Fibroblast of peridontal ligament (primary cell): ENCODE data around the gene BDH1.
"Not testable (repeated sequence)": the region's sequence is repeated elsewhere in the genome, so short reads cannot be mapped to it uniquely, and the experiment has no call there.

Experiments used
- DNase-seq: peaks from one replicate; pipeline ENCODE4 v3.0.0-alpha.2; 2010; ENCODE audit errors: extremely low read depth

BDH1 gene

DNA sequence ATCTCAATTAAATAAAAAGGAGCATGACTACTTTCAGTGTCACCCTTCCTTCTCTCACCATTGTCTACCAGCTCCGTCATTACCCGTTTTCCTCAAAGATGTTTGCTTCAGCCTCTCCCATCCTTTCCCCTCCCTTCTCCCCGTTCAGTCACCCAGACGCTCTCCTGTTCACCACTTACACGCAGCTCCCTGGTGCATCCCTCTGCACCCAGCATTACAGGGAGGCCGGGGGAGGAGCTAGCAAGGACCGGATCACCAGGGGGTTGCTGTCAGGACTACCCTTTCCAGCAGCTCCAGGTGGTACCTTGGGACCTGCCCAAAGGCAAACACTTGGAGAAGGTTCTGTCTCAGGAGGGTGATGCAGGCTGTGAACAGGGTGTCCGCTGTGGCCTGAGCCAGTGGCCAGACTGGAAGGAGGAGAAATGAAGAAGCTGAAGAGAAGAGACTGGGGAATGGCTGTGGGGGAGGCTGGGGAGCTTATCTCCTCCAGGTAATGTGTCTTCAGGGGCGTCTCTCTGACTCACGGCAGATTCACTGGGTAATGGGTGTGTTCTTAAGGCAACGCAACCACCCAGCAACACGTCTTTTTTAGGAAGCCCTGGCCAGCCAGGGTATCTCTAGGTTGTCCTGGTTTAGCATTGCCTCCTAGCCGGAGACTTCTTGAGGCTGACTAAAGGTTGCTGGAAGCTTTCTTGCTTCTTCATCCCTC lies 21.8 kb upstream of the BDH1 start:
- DNase-seq: no peak

DNA sequence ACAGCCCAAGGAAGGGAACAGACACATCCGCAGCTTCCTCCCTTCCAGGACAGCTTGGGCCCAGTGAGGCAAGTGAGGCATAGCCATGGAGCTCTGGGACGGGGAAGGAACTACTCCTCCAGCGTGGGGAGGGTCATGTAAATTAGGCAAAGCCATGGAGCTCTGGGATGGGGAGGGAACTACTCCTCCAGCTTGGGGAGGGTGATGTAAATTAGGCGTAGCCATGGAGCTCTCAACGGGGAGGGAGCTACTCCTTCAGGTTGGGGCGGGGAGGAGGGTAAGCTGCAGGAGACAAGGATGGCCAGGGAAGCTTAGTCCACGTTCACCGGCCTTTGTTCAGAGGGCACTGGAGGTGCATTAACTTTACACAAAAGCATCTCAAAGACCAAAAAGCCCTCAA lies 21.1 kb upstream of the BDH1 start:
- no peak for DNase-seq

DNA sequence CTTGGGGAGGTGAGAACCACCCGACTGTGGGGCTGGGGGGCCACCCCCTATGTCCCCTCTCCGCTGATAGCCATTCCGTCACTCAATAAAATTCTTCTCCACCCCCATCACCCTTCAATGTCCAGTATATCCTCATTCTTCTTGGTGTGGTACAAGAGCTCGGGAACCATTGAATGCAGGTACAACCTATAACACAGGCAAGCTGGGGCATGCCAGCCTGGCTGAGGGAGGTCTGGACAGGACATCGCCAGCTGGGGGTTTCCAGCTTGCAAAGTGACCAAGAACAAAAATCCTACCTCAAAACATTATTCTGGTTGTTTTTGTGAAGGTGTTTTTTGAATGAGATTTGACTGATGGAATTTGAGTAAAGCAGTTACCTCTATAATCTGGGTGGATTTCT lies 19.6 kb upstream of the BDH1 start:
- no peak for DNase-seq

GRCh38 chr3:197574396-197574991 lies 18.7 kb upstream of the BDH1 start:
- DNase-seq: not testable (repeated sequence)

DNA sequence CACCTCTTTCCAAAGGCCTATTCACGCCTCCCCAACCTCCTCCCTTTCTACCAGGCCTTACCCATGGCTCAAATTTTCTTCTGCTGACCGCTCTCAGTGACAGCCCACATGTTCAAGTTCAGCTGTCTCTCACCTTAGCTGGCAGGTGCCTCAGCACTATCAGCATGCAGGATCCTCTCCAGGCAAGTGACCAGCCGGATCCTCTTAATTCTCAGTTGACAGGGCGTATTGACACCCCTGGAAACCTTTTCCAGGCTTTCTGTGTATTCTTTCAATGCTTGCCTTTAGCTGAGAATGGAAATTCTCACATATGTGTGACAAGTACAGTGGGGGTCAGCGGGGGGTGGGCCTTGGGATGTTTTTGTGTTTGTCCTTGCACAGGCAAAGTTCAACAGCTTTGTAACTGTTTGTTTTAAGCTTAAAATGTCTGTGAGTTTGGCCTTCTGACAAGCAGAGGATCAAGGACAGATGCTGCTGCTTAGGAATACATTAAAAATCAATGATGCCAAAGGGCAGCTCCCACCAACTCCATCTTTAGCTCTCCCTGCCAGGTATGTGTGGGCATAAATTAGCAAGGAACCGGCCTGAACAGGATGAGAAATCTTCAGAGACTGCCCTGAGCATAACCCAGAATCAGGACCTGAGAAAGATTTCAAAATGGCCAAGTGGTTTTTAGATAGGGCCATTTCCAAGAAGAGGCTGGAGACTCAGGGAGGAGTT lies 17.4 kb upstream of the BDH1 start:
- no peak for DNase-seq

- not testable (repeated sequence) for DNase-seq
Measured at GRCh38 chr3:197571880-197572172, 16.1 kb upstream of the BDH1 start.

DNA sequence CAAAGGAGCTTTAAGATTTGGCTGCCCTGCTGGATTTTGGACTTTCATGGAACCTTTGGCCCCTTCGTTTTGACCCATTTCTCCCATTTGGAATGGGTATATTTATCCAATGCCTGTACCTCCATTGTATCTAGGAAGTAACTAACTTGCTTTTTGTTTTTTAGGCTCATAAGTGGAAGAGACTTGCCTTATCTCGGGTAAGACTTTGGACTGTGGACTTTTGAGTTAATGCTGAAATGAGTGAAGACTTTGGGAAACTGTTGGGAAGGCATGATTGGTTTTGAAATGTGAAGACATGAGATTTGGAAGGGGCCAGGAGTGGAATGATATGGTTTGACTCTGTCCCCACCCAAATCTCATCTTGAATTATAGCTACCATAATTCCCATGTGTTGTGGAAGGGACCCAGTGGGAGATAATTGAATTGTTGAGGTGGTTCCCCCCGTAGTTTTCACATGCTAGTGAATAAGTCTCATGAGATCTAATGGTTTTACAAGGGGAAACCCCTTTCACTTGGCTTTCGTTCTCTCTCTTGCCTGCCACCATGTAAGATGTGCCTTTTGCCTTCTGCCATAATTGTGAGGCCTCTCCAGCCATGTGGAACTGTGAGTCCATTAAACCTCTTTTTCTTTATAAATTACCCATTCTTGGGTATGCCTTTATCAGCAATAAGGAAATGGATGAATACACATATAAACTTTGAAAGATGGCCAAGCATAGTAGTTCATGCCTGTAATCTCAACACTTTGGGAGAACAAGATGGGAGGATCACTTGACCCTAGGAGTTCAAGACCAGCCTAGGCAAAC lies 15.5 kb upstream of the BDH1 start:
- not testable (repeated sequence) for DNase-seq

DNA sequence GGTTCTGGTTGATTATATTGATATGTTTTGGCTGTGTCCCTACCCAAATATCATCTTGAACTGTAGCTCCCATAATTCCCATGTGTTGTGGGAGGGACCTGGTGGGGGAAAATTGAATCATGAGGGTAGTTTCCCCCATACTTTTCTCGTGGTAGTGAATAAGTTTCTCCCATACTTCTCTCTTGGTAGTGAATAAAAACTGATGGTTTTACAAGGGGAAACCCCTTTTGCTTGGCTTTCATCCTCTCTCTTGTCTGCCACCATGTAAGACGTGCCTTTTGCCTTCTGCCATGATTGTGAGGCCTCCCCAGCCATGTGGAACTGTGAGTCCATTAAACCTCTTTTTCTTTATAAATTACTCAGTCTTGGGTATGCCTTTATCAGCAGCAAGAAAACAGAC lies 13.7 kb upstream of the BDH1 start:
- DNase-seq: not testable (repeated sequence)

DNA sequence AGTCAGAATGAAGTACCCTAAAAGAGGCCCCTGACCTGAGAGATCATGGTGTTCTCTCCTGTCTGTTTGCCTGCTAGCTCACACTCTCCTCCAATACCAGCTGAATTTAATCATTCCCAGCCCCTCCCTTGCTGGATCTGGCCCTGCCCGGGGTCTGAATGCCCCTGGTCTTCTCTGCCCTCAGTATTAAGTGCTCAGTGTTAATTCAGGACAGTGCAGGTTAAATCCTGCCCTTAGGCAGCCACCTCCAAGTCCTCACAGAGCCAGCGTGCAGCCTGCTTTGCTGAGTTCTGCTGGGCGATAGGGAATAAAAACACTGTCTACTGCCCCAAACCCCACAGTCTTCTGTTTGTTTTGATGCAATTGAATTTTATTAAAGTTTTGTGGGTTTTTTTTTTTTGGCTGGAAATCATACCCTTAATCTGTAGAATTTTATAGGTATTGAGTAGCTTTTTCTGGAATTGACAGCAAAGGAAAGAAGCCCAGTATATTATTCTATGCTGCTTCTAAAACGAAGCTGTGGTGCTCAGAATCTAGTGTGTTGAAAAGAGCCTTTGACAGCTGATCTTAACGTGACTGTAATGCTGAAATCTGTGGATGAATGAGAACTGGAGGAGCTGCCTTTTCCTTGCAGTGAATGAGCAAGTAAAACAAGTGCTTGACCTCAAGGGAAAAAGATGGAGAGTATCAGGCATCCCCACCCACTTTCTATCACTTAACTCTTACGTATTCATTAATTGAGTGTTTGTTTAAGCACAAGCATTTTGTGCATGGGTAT lies 12.3 kb upstream of the BDH1 start:
- DNase-seq: no peak

GRCh38 chr3:197566155-197566554 lies 10.4 kb upstream of the BDH1 start:
- DNase-seq: not testable (repeated sequence)

- no peak for DNase-seq
Measured at GRCh38 chr3:197564097-197564843, 8.5 kb upstream of the BDH1 start.

DNA sequence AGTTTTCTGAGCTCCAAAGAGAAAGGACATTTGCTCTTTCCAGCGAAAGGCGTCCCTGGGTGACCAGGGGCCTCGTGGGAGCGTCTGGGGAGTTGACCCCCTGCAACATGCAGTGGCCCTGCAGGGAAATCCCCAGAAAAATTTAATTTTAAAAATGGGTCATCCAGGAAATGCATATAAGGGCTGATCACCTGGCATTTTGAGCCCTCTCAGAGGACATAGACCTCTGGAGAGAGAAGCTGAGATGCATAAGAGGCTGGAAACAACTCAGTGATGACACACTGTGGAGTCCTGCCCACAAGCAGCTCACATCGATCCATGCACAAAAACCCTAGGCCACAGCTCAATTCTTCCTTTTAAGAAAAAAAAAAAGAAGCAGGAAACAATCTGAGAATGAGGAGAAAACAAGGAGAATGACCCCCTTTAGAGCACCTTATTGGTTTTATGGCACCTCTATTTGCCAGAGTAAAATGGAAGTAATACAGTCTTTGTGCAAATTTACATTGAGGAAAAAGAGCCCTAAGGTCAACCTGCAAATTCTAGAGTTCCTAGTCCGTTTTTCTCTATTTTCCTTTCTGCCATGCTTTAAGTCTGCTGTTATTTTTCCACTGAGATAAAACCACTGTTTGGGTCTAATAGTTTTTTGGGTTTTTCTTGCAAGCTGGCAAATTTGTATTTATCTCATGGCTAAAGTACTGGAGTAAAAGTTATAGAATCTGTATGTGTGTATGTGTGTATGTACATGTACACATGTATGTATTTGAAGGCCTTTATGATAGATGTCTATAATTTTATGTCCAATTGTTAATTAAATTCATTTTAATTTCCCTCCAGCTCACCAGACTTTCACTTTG lies 6.9 kb upstream of the BDH1 start:
- no peak for DNase-seq

- DNase-seq: no peak
Measured at GRCh38 chr3:197561926-197562325, 6.2 kb upstream of the BDH1 start.

- no peak for DNase-seq
Measured at GRCh38 chr3:197559651-197560050, 3.9 kb upstream of the BDH1 start.

DNA sequence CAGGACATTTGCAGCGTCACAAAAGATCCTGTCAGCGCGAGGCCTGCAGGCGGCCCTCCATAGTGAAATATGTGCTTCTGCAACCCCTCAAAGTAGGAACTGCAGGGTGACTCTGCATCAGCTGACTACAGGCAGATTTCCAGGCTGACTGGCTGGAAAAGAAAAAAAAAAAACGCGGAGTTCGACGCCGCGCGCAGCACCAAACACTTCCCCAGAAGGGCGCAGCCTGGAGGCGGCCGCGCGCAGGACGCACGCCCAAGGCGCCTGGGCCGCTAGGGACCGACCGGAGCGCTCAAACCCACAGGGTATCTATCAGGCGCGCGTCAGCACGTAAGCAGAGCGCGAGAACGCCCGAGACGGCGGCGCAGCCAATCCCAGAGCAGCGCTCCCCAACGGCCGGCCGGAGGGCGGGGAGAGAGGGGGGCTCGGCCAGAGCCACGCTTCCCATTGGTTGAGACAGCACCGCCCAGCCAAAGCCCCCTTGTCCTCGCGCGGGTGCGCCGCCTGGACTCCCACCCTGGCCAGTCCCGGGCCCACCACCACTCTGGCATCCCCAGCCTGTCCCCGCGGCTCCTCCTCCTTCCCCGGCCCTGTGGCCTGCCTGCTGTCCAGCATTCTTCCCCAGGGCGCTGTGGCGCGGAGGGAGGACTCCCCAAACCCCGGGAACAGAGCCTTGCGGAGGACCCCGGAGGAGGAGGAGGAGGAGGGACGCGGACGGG lies 1.0 kb downstream of the BDH1 start:
- peak; percentile 94 for DNase-seq

- no peak for DNase-seq
Measured at GRCh38 chr3:197554196-197554561, 1.6 kb downstream of the BDH1 start.

DNA sequence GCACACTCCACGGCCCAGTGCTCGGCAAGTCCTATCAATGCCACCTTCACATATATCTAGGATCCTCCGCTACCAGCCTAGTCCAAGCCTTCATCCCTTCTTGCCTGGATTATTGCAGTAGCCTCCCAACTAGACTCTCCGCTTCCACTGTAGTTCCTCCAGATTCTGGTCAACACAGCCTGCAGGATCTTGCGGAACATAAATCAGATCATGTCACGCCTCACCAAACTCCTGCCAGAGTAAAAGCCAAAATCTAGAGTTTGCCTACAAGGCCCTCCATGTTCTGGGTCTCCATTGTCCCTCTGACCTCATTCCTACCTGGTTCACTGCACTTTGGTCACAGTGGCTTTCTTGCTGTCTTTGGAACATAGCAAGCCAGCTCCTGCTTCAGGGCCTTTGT lies 3.6 kb downstream of the BDH1 start:
- DNase-seq: no peak

- no peak for DNase-seq
Measured at GRCh38 chr3:197550489-197550888, 5.3 kb downstream of the BDH1 start.

DNA sequence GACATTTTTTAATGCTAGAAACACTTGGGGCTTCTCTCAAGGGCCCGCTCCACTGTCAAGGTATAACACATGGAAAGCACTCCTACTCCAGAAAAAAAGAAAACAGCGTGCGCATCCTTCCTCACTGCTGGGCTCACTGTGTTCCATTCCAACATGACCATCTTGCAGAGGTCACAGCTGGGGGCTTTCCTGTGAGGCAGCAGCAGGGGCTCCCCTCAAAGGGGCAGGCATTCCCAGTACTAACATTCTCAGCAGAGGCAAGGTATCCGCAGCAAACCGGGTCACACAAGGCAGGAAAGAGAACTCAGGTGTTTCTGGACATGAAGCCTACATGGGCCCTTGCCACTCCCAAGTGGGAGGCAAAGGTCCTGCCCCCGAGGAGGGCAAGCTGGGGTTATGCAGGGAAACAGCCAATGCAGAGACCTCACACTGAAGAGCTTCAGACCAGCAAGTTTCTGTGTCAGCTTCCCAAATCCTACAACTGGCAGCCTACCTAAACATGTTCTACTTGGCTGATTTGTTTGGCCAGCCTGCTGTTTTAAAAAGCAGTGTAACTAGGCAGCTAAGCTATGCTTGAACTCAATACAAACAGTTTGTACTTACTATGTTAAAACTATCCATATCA lies 6.4 kb downstream of the BDH1 start:
- no peak for DNase-seq
